NCI-H128 (cell line): ENCODE measurements around the gene OVOL3.
"Not testable (repeated sequence)": the region's sequence is repeated elsewhere in the genome, so short reads cannot be mapped to it uniquely, and the experiment has no call there.

Experiments used
- DNase-seq: peaks from one replicate; lab custom pipeline; 2025; ENCODE audit not compliant: unreplicated experiment; lab: John Stamatoyannopoulos, UW

Gene OVOL3

GRCh38 chr19:36110487-36111199, at the start of gene OVOL3:
Gene OVOL3 (plus strand): TSS chr19:36111143. CDS start chr19:36111203, 60 bp downstream.
- no peak for DNase-seq

DNA sequence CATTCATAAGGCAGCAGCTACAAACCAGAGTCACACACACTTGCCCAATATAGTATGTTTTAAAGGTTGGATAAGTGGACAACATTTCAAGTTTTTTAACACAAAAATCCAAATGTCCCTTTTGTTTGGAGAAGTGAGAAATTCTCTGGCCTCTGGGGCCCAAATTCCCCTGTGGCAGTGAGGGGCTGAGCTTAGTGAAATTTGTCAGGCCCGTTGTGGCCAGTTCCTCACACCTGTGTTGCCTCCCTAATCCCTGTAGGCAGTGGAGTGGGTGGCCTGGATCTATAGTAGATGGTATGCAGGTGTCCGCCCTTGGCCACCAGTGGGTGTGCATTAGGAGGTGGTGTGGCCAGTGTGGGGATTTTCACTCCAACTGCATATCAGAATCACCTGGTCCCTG, 49.6 kb upstream of the OVOL3 start:
- no peak for DNase-seq

GRCh38 chr19:36064826-36065225, 46.1 kb upstream of the OVOL3 start:
- DNase-seq = no peak

GRCh38 chr19:36067681-36068080, 43.3 kb upstream of the OVOL3 start:
- DNase-seq = no peak

DNA sequence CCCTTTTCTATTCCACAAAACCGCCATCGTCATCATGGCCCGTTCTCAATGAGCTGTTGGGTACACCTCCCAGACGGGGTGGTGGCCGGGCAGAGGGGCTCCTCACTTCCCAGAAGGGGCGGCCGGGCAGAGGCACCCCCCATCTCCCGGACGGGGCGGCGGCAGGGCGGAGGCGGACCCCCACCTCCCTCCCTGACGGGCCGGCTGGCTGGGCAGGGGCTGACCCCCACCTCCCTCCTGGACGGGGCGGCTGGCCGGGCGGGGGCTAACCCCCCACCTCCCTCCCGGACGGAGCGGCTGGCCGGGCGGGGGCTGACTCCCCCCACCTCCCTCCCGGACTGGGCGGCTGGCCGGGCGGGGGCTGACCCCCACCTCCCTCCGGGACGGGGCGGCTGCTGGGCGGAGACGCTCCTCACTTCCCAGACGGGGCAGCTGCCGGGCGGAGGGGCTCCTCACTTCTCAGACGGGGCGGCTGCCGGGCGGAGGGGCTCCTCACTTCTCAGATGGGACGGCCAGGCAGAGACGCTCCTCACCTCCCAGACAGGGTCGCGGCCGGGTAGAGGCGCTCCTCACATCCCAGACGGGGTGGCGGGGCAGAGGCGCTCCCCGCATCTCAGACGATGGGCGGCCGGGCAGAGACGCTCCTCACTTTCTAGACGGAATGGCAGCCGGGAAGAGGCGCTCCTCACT, 42.0 kb upstream of the OVOL3 start:
- not testable (repeated sequence) for DNase-seq

DNA sequence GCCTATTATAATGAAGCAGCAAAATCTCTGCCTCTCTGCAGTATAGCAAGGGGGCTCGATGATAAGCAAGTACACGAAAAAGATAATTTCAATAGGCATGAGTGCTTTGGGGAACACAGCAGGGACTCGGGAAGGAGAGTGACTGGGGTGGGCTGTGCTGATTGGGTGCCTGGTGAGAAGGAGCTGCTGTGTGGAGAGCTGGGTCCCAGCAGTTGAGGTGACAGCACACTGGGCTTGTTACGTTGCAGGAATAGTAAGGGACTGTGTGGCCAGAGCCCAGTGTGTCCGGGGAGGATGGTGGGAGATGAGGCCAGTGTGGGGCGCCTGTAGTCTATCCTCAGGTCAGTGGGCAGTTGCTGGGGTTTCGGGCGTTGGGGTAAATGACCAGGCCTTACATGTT, 38.9 kb upstream of the OVOL3 start:
- DNase-seq = no peak

DNA sequence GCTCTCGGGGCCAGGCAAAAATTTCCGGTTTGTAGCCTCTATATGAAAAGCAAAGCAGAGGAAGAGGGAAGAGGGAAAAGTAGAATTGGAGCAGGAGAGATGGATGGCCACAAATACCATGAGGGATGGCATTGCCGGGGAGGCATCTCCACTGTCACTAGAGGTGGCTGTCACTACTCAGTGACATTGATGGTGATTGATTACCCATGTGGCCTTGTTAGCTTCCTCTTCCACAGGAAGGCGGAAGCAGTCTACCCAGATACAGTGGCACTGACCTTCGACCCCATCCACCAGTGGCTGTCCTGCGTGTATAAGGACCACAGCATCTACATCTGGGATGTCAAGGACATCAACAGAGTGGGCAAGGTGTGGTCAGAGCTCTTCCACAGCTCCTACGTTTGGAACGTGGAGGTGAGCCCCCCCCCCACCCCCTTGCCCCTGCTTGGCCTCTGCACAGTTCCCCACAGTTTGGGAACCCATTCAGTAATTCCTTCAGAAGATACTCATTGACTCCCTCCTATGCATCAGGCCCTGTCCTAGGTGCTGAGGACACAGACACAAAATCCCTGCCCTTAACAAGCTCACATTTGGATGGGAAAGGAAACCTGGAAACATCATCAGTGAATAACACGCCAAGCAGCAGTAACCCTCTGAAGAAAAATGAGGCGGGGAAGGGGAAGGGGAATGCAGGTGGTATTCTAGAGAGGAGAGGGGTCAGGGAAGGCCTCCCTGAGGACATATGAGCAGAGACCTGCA, 37.6 kb upstream of the OVOL3 start:
- DNase-seq = no peak

GRCh38 chr19:36079389-36079945, 31.5 kb upstream of the OVOL3 start:
- DNase-seq = no peak

- no peak for DNase-seq
These were observed 29.6 kb upstream of the OVOL3 start for GRCh38 chr19:36081385-36081784.

DNA sequence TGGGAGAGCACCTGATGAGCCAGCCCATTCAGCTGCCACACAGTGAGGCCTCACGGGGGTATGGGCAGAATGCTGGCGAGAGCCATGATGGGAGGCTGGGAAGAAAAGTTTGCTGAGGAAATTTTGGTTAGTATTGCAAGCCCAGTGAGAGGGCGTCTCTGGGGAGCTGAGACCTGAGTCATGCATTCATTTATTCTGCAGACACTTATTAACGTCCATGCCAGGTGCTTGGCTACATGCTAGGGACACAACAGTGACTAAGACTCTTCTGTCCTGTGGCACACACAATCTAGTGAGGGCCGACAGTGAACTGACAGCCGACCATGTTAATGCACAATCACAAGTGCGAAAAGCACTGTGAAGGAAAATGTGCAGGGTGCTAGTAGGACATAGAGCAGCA, 29.0 kb upstream of the OVOL3 start:
- DNase-seq = no peak

GRCh38 chr19:36082916-36083315, 28.0 kb upstream of the OVOL3 start:
- no peak for DNase-seq

GRCh38 chr19:36084231-36085009, 26.5 kb upstream of the OVOL3 start:
- no peak for DNase-seq

GRCh38 chr19:36086326-36086725, 24.6 kb upstream of the OVOL3 start:
- no peak for DNase-seq

DNA sequence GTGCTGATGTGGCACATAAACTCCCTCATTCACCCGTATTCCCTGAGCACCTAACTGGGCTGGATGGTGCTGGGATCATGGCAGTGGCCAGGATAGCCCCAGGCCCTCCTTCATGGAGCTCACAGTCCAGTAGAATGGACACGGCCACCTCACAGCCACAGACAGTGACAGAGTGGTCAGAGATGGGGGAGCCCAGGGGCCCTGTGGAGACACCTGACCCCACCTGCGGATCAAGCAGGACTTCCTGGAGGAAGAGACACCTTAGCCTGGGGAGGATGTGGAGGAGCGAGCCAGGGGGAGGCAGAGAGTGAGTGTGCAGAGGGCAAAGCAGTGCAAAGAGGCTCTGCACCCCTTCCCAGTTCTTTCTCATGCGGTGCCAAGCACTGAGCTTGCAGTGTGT, 21.1 kb upstream of the OVOL3 start:
- no peak for DNase-seq

DNA sequence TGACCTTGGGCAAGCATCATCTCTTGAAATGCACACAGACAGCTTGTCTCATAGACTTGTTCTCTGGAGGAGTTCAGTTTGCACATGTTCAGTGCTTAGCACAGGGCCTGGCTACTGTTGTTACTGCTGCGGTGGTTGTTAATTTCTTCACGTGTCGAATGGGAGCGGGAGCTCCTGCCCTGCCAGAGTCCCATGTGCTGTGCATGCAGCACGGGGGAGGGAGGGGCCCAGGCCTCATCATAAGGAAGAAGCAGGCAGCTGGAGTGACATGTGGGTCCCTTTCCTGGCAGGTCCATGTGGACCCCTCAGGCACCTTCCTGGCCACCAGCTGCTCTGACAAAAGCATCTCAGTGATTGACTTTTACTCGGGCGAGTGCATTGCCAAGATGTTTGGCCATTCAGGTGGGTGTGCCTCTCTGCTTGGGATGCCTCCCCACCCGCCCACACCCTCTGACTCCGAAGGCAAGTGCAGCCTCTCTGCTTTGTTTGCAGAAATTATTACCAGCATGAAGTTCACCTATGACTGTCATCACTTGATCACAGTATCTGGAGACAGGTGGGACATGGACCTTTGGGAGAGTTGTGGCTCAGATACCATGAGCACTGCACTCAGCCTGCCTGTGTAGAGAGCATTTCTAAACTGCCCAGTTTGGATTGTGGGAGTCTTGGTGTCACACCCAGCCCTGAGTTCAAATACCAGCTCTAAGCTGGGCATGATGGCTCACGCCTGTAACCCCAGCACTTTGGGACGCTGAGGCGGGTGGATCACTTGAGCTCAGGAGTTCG, 19.8 kb upstream of the OVOL3 start:
- DNase-seq = no peak

DNA sequence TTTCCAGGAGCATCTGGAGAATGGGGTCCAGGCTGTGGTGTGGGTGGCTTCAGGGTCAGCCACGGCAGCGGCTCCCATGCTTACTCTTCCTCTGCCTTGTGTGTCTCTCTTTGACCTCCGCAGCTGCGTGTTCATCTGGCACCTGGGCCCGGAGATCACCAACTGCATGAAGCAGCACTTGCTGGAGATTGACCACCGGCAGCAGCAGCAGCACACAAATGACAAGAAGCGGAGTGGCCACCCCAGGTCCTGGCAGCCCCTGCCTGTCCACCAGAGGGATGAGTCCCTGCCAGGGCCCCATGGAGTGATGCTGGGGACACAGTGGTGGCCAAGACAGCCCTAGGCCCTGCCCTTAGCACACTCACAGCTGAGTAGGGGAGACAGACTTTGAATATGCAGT, 18.4 kb upstream of the OVOL3 start:
- DNase-seq = no peak

DNA sequence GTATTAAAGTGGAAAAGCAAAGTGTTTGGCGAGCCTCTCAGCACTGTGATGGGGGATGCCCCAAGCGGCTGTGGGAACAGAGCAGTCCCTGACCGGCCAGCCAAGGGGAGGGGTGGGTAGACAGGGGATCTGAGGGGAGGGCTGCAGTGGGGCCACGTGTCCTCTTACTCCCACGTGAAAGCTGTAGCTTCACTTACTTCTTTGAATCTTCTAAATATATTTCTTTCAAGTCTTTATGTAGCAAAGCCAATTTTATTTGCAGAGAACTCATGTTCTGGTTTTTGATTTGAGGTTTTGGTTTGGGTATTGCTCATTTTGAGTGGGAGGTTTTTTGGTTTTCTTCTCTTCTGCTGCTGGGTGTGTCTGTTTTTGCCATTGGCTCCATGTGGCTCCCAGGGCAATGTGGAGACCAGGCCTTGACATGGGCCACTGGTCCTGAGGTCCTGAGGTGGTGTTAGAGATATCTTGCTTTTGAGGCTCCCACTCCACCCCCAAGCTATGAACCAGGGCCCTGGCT, 17.7 kb upstream of the OVOL3 start:
- no peak for DNase-seq

GRCh38 chr19:36093687-36094086, 17.3 kb upstream of the OVOL3 start:
- DNase-seq = no peak

DNA sequence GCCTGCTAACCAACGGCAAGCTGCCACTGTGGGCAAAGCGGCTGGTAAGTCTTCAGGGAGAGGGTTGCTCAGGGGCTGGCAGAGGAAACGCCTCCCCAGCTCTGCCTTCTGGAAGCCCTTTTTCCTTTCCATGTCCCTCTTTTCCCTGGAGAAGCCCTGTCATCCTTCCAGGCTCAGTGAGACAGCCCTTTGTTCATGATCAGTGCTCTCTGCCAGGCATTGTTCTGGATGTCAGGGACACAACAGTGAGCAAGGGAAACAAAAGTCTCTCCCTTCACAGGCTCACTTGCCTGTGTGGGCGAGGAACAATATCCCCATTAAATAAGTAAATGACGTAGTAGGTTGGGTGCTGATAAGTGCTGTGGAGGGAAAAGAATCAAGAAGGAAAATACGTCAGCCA, 13.9 kb upstream of the OVOL3 start:
- DNase-seq = no peak
